Neural progenitor cell (in vitro differentiated cells): ENCODE measurements around the gene UBR4. TPM values are rescaled to one million over a fixed set of nuclear protein-coding genes. Genes with fewer than 3 reads are reported as not detected.
"Not testable (repeated sequence)": the region's sequence is repeated elsewhere in the genome, so short reads cannot be mapped to it uniquely, and the experiment has no call there.

Experiments used
- DNase-seq: peaks from one replicate; pipeline ENCODE4 v3.0.0-alpha.2; 2016; ENCODE audit warnings: low spot score
- H2AFZ ChIP-seq: fragments of 200-600 bp; sonication (generic); replicated peaks from 2 replicates; pipeline ENCODE4 v1.6.1; 2016; ENCODE audit warnings: antibody characterized with exemption
- H3F3A ChIP-seq: fragments of 200-600 bp; sonication (generic); 2 replicates; pipeline ENCODE4 v1.6.1; 2016; ENCODE audit warnings: antibody characterized with exemption, low read depth
- H3K27ac ChIP-seq: fragments of 200-600 bp; sonication (generic); 2 replicates; pipeline ENCODE4 v1.5.1; 2016; ENCODE audit warnings: mild to moderate bottlenecking
- H3K27me3 ChIP-seq: fragments of 200-600 bp; sonication (generic); 2 replicates; pipeline ENCODE4 v1.6.1; 2016; ENCODE audit warnings: mild to moderate bottlenecking, moderate library complexity
- H3K36me3 ChIP-seq: fragments of 200-600 bp; sonication (generic); 2 replicates; pipeline ENCODE4 v1.5.1; 2016
- H3K4me1 ChIP-seq: fragments of 200-600 bp; sonication (generic); 2 replicates; pipeline ENCODE4 v1.6.1; 2016; ENCODE audit warnings: mixed run types
- H3K4me2 ChIP-seq: fragments of 200-600 bp; sonication (generic); 2 replicates; pipeline ENCODE4 v1.6.1; 2016
- H3K4me3 ChIP-seq: fragments of 200-600 bp; sonication (generic); 2 replicates; pipeline ENCODE4 v1.5.1; 2016
- H3K79me2 ChIP-seq: fragments of 200-600 bp; sonication (generic); 2 replicates; pipeline ENCODE4 v1.6.1; 2016; ENCODE audit warnings: low read depth
- H3K9ac ChIP-seq: fragments of 200-600 bp; sonication (generic); 2 replicates; pipeline ENCODE4 v1.6.1; 2016
- H3K9me3 ChIP-seq: fragments of 200-600 bp; sonication (generic); 2 replicates; pipeline ENCODE4 v1.5.1; 2016; ENCODE audit warnings: low read depth
- H4K20me1 ChIP-seq: fragments of 200-600 bp; sonication (generic); 2 replicates; pipeline ENCODE4 v1.6.1; 2016; ENCODE audit warnings: low read depth
- H3K27ac Mint-ChIP-seq: 3 replicates; pipeline ENCODE4 v1.8.0; 2021; ENCODE audit warnings: mixed read lengths
- H3K27me3 Mint-ChIP-seq: 2 replicates; pipeline ENCODE4 v1.8.0; 2022; ENCODE audit warnings: low read depth, mild to moderate bottlenecking, inconsistent platforms, moderate library complexity, mixed read lengths; ENCODE audit not compliant: insufficient read depth
- H3K36me3 Mint-ChIP-seq: 3 replicates; pipeline ENCODE4 v1.8.0; 2021; ENCODE audit warnings: mixed read lengths
- H3K4me1 Mint-ChIP-seq: 3 replicates; pipeline ENCODE4 v1.8.0; 2021; ENCODE audit warnings: mixed read lengths
- H3K4me3 Mint-ChIP-seq: 3 replicates; pipeline ENCODE4 v1.8.0; 2021; ENCODE audit warnings: mild to moderate bottlenecking, moderate library complexity, mixed read lengths
- H3K9me3 Mint-ChIP-seq: 3 replicates; pipeline ENCODE4 v1.8.0; 2020; ENCODE audit warnings: mixed read lengths
- EZH2 ChIP-seq: fragments of 200-600 bp; sonication (generic); IDR thresholded peaks from 2 replicates; pipeline ENCODE4 v1.6.1; 2017; ENCODE audit warnings: antibody characterized with exemption, mild to moderate bottlenecking, moderate library complexity
- EZH2phosphoT487 ChIP-seq: fragments of 200-600 bp; sonication (generic); IDR thresholded peaks from 2 replicates; pipeline ENCODE4 v1.6.1; 2017; ENCODE audit warnings: antibody characterized with exemption
- total RNA-seq: library from RNA; depleted of rRNA; stranded (reverse); fragments of >200 nt; gene quantifications from 2 replicates; pipeline ENCODE4 v1.2.3, GENCODE V29; 2015; ENCODE audit warnings: low replicate concordance
- TF ChIP-seq, protein P1 (sequence below): fragments of 200-600 bp; sonication (generic); IDR thresholded peaks from 2 replicates; pipeline ENCODE4 v1.5.1; 2017; ENCODE audit warnings: antibody characterized with exemption, mild to moderate bottlenecking

UBR4 gene
- 71.2 and 107 TPM in 2 replicates for total RNA-seq

- Histone ChIP-seq H3F3A (peaks cover 23% of the 10 kb centered on the region), H3K36me3 (no peaks in the 10 kb centered on the region), H3K79me2 (peaks cover 94% of the 10 kb centered on the region), H2AFZ (peak within 1 kb of the TSS; percentile 60), H3K27me3 (no peaks in the 10 kb centered on the region), H3K4me1 (peaks cover 27% of the 10 kb centered on the region), H3K9me3 (no peaks in the 10 kb centered on the region), H3K9ac (peak within 1 kb of the TSS; percentile 90), H4K20me1 (peaks cover 43% of the 10 kb centered on the region), H3K4me3 (peak within 1 kb of the TSS; percentile 79), H3K27ac (peak within 1 kb of the TSS; percentile 87), H3K4me2 (peak within 1 kb of the TSS; percentile 90)
- Mint-ChIP-seq H3K36me3 (peaks cover 1% of the 10 kb centered on the region), H3K4me1 (peaks cover 29% of the 10 kb centered on the region), H3K9me3 (no peaks in the 10 kb centered on the region), H3K4me3 (peak within 1 kb of the TSS; percentile 89), H3K27me3 (peaks cover 3% of the 10 kb centered on the region), H3K27ac (peak within 1 kb of the TSS; percentile 83)
- TF ChIP-seq EZH2phosphoT487 = no peak
- no peak for TF ChIP-seq EZH2
- TF ChIP-seq, protein P1, sequence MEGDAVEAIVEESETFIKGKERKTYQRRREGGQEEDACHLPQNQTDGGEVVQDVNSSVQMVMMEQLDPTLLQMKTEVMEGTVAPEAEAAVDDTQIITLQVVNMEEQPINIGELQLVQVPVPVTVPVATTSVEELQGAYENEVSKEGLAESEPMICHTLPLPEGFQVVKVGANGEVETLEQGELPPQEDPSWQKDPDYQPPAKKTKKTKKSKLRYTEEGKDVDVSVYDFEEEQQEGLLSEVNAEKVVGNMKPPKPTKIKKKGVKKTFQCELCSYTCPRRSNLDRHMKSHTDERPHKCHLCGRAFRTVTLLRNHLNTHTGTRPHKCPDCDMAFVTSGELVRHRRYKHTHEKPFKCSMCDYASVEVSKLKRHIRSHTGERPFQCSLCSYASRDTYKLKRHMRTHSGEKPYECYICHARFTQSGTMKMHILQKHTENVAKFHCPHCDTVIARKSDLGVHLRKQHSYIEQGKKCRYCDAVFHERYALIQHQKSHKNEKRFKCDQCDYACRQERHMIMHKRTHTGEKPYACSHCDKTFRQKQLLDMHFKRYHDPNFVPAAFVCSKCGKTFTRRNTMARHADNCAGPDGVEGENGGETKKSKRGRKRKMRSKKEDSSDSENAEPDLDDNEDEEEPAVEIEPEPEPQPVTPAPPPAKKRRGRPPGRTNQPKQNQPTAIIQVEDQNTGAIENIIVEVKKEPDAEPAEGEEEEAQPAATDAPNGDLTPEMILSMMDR = no peak
- DNase-seq = peak; percentile 99
These were observed at the start of gene UBR4 for GRCh38 chr1:19209990-19210771. Gene UBR4 (minus strand): TSS chr1:19210266. CDS start chr1:19210248, 18 bp downstream.

GRCh38 chr1:19258353-19258752 is 48.3 kb upstream of the UBR4 start:
- H3K9ac ChIP-seq = no peak overlapping the region
- Mint-ChIP-seq H3K4me3 (no peak overlapping the region), H3K4me1 (peaks cover 1% of the 10 kb centered on the region), H3K27ac (no peak overlapping the region), H3K36me3 (peaks cover 5% of the 10 kb centered on the region), H3K9me3 (no peaks in the 10 kb centered on the region), H3K27me3 (peaks cover 2% of the 10 kb centered on the region)
- H3K27ac ChIP-seq = no peak overlapping the region
- H3K4me2 ChIP-seq = no peak overlapping the region
- DNase-seq = no peak
- peaks cover 5% of the 10 kb centered on the region for H3K4me1 ChIP-seq
- no peak overlapping the region for H2AFZ ChIP-seq
- H3K27me3 ChIP-seq = no peaks in the 10 kb centered on the region
- no peaks in the 10 kb centered on the region for H3K9me3 ChIP-seq
- H3K36me3 ChIP-seq = no peaks in the 10 kb centered on the region
- peaks cover 26% of the 10 kb centered on the region for H3K79me2 ChIP-seq
- H3K4me3 ChIP-seq = no peak overlapping the region
- TF ChIP-seq EZH2phosphoT487 = no peak
- no peak for TF ChIP-seq EZH2
- TF ChIP-seq, protein P1 = no peak
- H3F3A ChIP-seq = peaks cover 1% of the 10 kb centered on the region
- H4K20me1 ChIP-seq = peaks cover 11% of the 10 kb centered on the region

GRCh38 chr1:19257178-19257914 is 47.3 kb upstream of the UBR4 start:
- peaks cover 5% of the 10 kb centered on the region for H3K36me3 Mint-ChIP-seq
- H3K4me3 Mint-ChIP-seq = no peak overlapping the region
- Histone ChIP-seq H4K20me1 (peaks cover 14% of the 10 kb centered on the region), H3K27me3 (no peaks in the 10 kb centered on the region), H2AFZ (no peak overlapping the region), H3K79me2 (peaks cover 36% of the 10 kb centered on the region), H3K9me3 (no peaks in the 10 kb centered on the region), H3F3A (peaks cover 3% of the 10 kb centered on the region), H3K4me2 (no peak overlapping the region), H3K27ac (no peak overlapping the region), H3K4me3 (no peak overlapping the region), H3K36me3 (no peaks in the 10 kb centered on the region), H3K9ac (no peak overlapping the region), H3K4me1 (peaks cover 13% of the 10 kb centered on the region)
- no peak overlapping the region for H3K27ac Mint-ChIP-seq
- no peaks in the 10 kb centered on the region for H3K9me3 Mint-ChIP-seq
- no peak for TF ChIP-seq EZH2
- TF ChIP-seq EZH2phosphoT487 = no peak
- TF ChIP-seq, protein P1 = no peak
- peaks cover 2% of the 10 kb centered on the region for H3K27me3 Mint-ChIP-seq
- no peak for DNase-seq
- peaks cover 8% of the 10 kb centered on the region for H3K4me1 Mint-ChIP-seq

DNA sequence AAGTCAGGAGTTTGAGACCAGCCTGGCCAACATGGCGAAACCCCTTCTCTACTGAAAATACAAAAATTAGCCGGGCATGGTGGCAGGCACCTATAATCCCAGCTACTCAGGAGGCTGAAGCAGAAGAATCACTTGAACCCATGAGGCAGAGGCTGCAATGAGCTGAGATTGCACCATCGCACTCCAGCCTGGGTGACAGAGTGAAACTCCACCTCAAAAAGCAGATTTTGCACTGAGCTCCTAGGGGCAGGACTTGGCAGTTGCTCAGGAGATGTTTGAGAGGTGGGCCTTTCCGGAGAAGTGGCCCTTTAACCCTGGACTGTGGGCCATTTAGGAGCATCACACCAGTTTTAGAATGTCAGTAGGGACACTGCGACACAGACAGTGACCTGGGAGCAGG is 46.2 kb upstream of the UBR4 start:
- not testable (repeated sequence) for H3K27me3 Mint-ChIP-seq, H3K9me3 ChIP-seq, H3K4me2 ChIP-seq, H3F3A ChIP-seq, H3K4me3 Mint-ChIP-seq, H3K36me3 Mint-ChIP-seq, H3K27me3 ChIP-seq, H2AFZ ChIP-seq, H3K27ac Mint-ChIP-seq, DNase-seq, H3K4me3 ChIP-seq, H3K27ac ChIP-seq, H3K36me3 ChIP-seq, H3K9me3 Mint-ChIP-seq, H3K9ac ChIP-seq
- peaks cover 11% of the 10 kb centered on the region for H3K4me1 Mint-ChIP-seq
- H3K4me1 ChIP-seq = peaks cover 13% of the 10 kb centered on the region
- peaks cover 14% of the 10 kb centered on the region for H4K20me1 ChIP-seq
- H3K79me2 ChIP-seq = peaks cover 46% of the 10 kb centered on the region
